Activated T-cell treated with anti-CD3 and anti-CD28 coated beads, Interleukin-2, amount 50 U/mL, for 72 hours (primary cell): ENCODE measurements around the gene ZSCAN16. TPM values are rescaled to one million over a fixed set of nuclear protein-coding genes. Genes with fewer than 3 reads are reported as not detected.
A peak's percentile ranks its signal among the peaks of the same experiment; 100 is the strongest.

Experiments used
- ATAC-seq, 2 donors: fragments of 150-1000 bp; cut with Tn5 transposase; replicated peaks in 1 of 2; 2 replicates each; pipeline ENCODE4 v1.10.0; 2021; ENCODE audit warnings: moderate library complexity in 2 of 2, mild to moderate bottlenecking in 1 of 2
- DNase-seq, 2 donors: peaks; one replicate each; pipeline ENCODE4 v3.0.0; 2021 to 2022; ENCODE audit warnings: mixed read lengths in 1 of 2
- H3K27ac Mint-ChIP-seq: one replicate; pipeline ENCODE4 v1.8.0; 2022; ENCODE audit warnings: mild to moderate bottlenecking, moderate library complexity, mixed read lengths
- H3K27me3 Mint-ChIP-seq: one replicate; pipeline ENCODE4 v1.8.0; 2022; ENCODE audit warnings: low read depth, mixed read lengths
- H3K36me3 Mint-ChIP-seq, 2 donors: one replicate each; pipeline ENCODE4 v1.8.0; 2022; ENCODE audit warnings: mixed read lengths in 2 of 2, mild to moderate bottlenecking in 1 of 2; ENCODE audit not compliant: insufficient read depth in 2 of 2
- H3K4me1 Mint-ChIP-seq: one replicate; pipeline ENCODE4 v1.8.0; 2022; ENCODE audit warnings: low read depth, mixed read lengths
- H3K4me3 Mint-ChIP-seq, 2 donors: one replicate each; pipeline ENCODE4 v1.8.0; 2022; ENCODE audit warnings: mild to moderate bottlenecking in 2 of 2, mixed read lengths in 2 of 2, moderate library complexity in 2 of 2
- H3K9me3 Mint-ChIP-seq, 2 donors: one replicate each; pipeline ENCODE4 v1.8.0; 2022; ENCODE audit warnings: mixed read lengths in 2 of 2
- total RNA-seq, 2 donors: library from RNA; stranded (reverse); gene quantifications; one replicate each; pipeline ENCODE4 v1.2.3, GENCODE V29; 2022

The ZSCAN16 gene
- total RNA-seq, 2 donors from 2014 or later, result 5.1 to 7.9 TPM

- Mint-ChIP-seq H3K4me1 (peaks cover 10% of the 10 kb centered on the region), H3K27ac (no peak overlapping the region), H3K4me3 (peak overlapping the region in 1 of 2 donors; percentile 31), H3K36me3 (peaks cover 19 to 40% of the 10 kb centered on the region in 2 donors), H3K27me3 (no peaks in the 10 kb centered on the region), H3K9me3 (peaks cover 2 to 5% of the 10 kb centered on the region in 2 donors)
- DNase-seq (no peak), ATAC-seq (no peak)
Observed at GRCh38 chr6:28160233-28160632, 35.8 kb downstream of the ZSCAN16 start.

- Mint-ChIP-seq H3K4me3 (peak overlapping the region; percentile 77 to 80), H3K9me3 (peaks cover 2 to 5% of the 10 kb centered on the region in 2 donors), H3K4me1 (peaks cover 10% of the 10 kb centered on the region), H3K27ac (no peak overlapping the region), H3K36me3 (peaks cover 17 to 32% of the 10 kb centered on the region in 2 donors), H3K27me3 (no peaks in the 10 kb centered on the region)
- ATAC-seq, result peak; percentile 98
- DNase-seq, result peak; percentile 83 to 89
Observed at GRCh38 chr6:28161410-28162079, 37.1 kb downstream of the ZSCAN16 start.

- ATAC-seq, result no peak
Observed at GRCh38 chr6:28165563-28165962, 41.2 kb downstream of the ZSCAN16 start.

GRCh38 chr6:28167068-28167467 lies 42.7 kb downstream of the ZSCAN16 start:
- Mint-ChIP-seq H3K27me3 (no peaks in the 10 kb centered on the region), H3K4me1 (peaks cover 4% of the 10 kb centered on the region), H3K36me3 (peaks cover 4 to 5% of the 10 kb centered on the region in 2 donors), H3K9me3 (peaks cover 0 to 2% of the 10 kb centered on the region in 2 donors), H3K27ac (no peak overlapping the region), H3K4me3 (no peak overlapping the region)
- ATAC-seq (no peak), DNase-seq (no peak)

More at GRCh38 chr6:28165563-28165962, 41.2 kb downstream of the ZSCAN16 start:
- no peak for DNase-seq
- H3K27me3 Mint-ChIP-seq, result no peaks in the 10 kb centered on the region
- H3K9me3 Mint-ChIP-seq, result peaks cover 2% of the 10 kb centered on the region in 2 donors
- H3K4me1 Mint-ChIP-seq, result peaks cover 10% of the 10 kb centered on the region
- no peak overlapping the region for H3K4me3 Mint-ChIP-seq
- peaks cover 6 to 10% of the 10 kb centered on the region in 2 donors for H3K36me3 Mint-ChIP-seq
- no peak overlapping the region for H3K27ac Mint-ChIP-seq

- DNase-seq (no peak), ATAC-seq (no peak)
- Mint-ChIP-seq H3K4me1 (no peaks in the 10 kb centered on the region), H3K9me3 (no peaks in the 10 kb centered on the region), H3K36me3 (peaks cover 0 to 2% of the 10 kb centered on the region in 2 donors), H3K27me3 (no peaks in the 10 kb centered on the region), H3K4me3 (no peak overlapping the region), H3K27ac (no peak overlapping the region)
Observed at GRCh38 chr6:28167926-28168325, 43.5 kb downstream of the ZSCAN16 start.

- Mint-ChIP-seq H3K27me3 (peaks cover 11% of the 10 kb centered on the region), H3K36me3 (peaks cover 1 to 2% of the 10 kb centered on the region in 2 donors), H3K4me1 (no peaks in the 10 kb centered on the region), H3K9me3 (no peaks in the 10 kb centered on the region), H3K4me3 (no peak overlapping the region), H3K27ac (no peak overlapping the region)
- ATAC-seq (no peak), DNase-seq (no peak)
Observed at GRCh38 chr6:28171271-28171670, 46.9 kb downstream of the ZSCAN16 start.

GRCh38 chr6:28172006-28172405 lies 47.6 kb downstream of the ZSCAN16 start:
- no peak for ATAC-seq
- Mint-ChIP-seq H3K4me1 (no peaks in the 10 kb centered on the region), H3K4me3 (no peak overlapping the region), H3K27me3 (peaks cover 15% of the 10 kb centered on the region), H3K9me3 (peaks cover 0 to 1% of the 10 kb centered on the region in 2 donors), H3K36me3 (peaks cover 1 to 2% of the 10 kb centered on the region in 2 donors), H3K27ac (no peak overlapping the region)
- DNase-seq, result no peak

- Mint-ChIP-seq H3K27ac (no peak overlapping the region), H3K27me3 (peaks cover 39% of the 10 kb centered on the region)
Observed at GRCh38 chr6:28176373-28176772, 52.0 kb downstream of the ZSCAN16 start.

More at GRCh38 chr6:28176373-28176772, 52.0 kb downstream of the ZSCAN16 start:
- Mint-ChIP-seq H3K4me1 (no peaks in the 10 kb centered on the region), H3K9me3 (peaks cover 3 to 8% of the 10 kb centered on the region in 2 donors), H3K4me3 (no peak overlapping the region), H3K36me3 (peaks cover 1 to 2% of the 10 kb centered on the region in 2 donors)
- DNase-seq (no peak), ATAC-seq (no peak)

Other genes starting within 250 kb of the ZSCAN16 start
- not detected for gene OR2B2, start 212.2 kb upstream of the ZSCAN16 start, total RNA-seq
- gene OR2B6, start 167.4 kb upstream of the ZSCAN16 start, total RNA-seq, result under 1 TPM; 0.35 to 0.43 TPM
- 1 to 10 TPM; 5.1 to 6.1 TPM for gene ZNF165, start 44.0 kb upstream of the ZSCAN16 start, total RNA-seq
- 10 to 100 TPM; 29.8 to 32.0 TPM for gene ZKSCAN8, start 17.3 kb downstream of the ZSCAN16 start, total RNA-seq
- 1 to 10 TPM; 7.5 to 9.2 TPM for gene ZSCAN9, start 100.7 kb downstream of the ZSCAN16 start, total RNA-seq
- 1 to 10 TPM; 5.1 to 7.6 TPM for gene ZKSCAN4, start 127.7 kb downstream of the ZSCAN16 start, total RNA-seq
- under 1 TPM in 1 of 2 donors, not detected in 1; 0.14 TPM for gene NKAPL, start 134.7 kb downstream of the ZSCAN16 start, total RNA-seq
- gene ZSCAN26, start 142.5 kb downstream of the ZSCAN16 start, total RNA-seq, result 10 to 100 TPM; 10.1 to 10.7 TPM
- gene PGBD1, start 157.0 kb downstream of the ZSCAN16 start, total RNA-seq, result 1 to 10 TPM; 4.7 to 5.9 TPM
- gene ZSCAN31, start 211.5 kb downstream of the ZSCAN16 start, total RNA-seq, result 1 to 10 TPM; 1.5 to 2.1 TPM
- 1 to 10 TPM; 3.3 to 5.2 TPM for gene ZKSCAN3, start 225.3 kb downstream of the ZSCAN16 start, total RNA-seq